Measurements from ENCODE around the gene TMEM109.

The TMEM109 gene

GRCh38 chr11:60970890-60971289, 56.9 kb downstream of the TMEM109 start:
- no peak for DNase-seq (ENCODE audit: low read depth)

DNA sequence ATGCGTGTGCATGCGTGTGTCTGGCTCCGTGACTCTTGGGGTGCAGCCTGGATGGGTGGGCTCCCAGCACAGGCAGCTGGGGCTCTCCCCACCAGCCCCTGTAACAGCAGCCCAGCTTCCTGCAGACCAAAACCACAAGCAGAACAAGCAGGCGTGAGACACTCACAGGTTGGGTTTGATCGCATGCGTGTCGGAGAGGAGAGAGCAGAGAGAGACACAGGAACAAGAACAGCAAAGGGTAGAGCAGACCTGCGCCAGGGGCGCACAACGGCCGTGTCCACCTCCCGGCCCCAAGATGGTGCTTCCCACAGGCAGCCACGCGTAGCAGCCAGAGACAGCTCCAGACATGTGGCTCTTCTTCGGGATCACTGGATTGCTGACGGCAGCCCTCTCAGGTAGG, 57.6 kb downstream of the TMEM109 start, which contains the start of gene CD6:
Gene CD6, plus strand, starts transcription at position 161 of the 400 bp plus-strand sequence. Its CDS starts 186 bp downstream, at position 347.
- no peak for DNase-seq (ENCODE audit: low read depth)

GRCh38 chr11:60972182-60973030, 58.4 kb downstream of the TMEM109 start:
- no peak for DNase-seq (ENCODE audit: low read depth)
